IPS-18c (cell line): ENCODE measurements around the gene BAIAP2.

Source experiments
- H3K4me3 ChIP-seq: 2 replicates; pipeline ENCODE4 v1.7.0; 2013; ENCODE audit warnings: low read depth, mild to moderate bottlenecking, low read length, moderate library complexity; ENCODE audit not compliant: insufficient read depth
- H3K9me3 ChIP-seq: one replicate; pipeline ENCODE4 v1.6.1; 2013; ENCODE audit warnings: mild to moderate bottlenecking, low read length, moderate library complexity; ENCODE audit not compliant: control insufficient read depth, insufficient read depth

BAIAP2 gene

GRCh38 chr17:81129711-81130367, 94.9 kb downstream of the BAIAP2 start:
- Histone ChIP-seq H3K9me3 (no peaks in the 10 kb centered on the region), H3K4me3 (no peak overlapping the region)

GRCh38 chr17:81130385-81131361, 95.7 kb downstream of the BAIAP2 start:
- Histone ChIP-seq H3K4me3 (no peak overlapping the region), H3K9me3 (no peaks in the 10 kb centered on the region)

DNA sequence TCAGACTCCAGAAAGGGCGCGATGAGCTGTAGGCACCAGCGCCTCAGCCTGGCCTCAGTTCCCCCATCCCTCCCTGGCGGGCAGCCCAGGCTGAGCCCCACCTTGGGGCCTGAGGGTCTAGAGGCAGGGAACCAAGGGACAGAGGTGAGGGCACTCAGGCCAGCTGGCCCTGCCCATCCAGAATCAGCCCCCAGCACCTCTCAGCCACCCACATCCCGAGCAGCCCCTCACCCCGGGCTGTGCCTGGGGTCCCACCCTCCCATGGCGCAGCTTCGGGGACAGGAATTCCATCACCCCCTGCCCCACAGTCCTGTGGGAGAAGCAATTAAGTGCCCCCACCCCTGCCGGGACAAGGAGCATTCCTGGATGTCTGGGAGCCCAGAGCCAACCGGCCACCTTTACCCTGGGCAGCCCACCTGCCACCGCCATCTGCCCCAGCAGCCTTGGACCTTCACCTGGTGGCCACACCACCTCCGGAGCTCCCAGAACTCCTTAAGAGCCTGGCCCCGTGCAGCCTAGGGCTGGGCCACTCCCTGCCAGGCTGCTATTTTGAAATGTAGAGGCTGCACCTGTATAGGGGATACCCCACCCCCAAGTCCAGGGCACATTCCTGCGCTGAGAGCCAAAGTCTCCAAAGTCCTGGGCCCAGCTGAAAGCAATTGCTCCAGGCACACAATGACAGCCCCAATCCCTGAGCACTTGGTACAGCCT, 96.7 kb downstream of the BAIAP2 start:
- no peak overlapping the region for H3K4me3 ChIP-seq
- H3K9me3 ChIP-seq: no peaks in the 10 kb centered on the region

DNA sequence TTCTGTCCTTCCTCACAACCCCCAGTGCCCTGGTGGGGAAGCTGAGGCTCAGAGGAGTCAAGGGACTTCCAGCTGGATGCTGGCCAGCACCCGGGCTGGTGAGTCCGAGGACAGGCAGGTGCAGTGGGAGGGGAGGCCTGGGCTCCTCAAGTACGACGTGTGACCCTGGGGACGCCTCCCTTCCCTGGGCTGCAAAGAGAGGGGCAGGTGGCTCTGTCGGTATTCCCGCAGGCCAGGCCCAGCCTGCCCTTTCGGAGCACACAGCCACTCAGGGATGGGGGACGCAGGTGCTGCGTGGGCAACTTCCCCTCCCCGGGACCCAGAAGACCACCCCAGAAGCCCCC, 97.2 kb downstream of the BAIAP2 start:
- no peak overlapping the region for H3K4me3 ChIP-seq
- H3K9me3 ChIP-seq: no peaks in the 10 kb centered on the region

- Histone ChIP-seq H3K4me3 (no peak overlapping the region), H3K9me3 (no peaks in the 10 kb centered on the region)
Observed at GRCh38 chr17:81132770-81133723, 98.1 kb downstream of the BAIAP2 start.

GRCh38 chr17:81134064-81134781, 99.3 kb downstream of the BAIAP2 start:
- no peak overlapping the region for H3K4me3 ChIP-seq
- H3K9me3 ChIP-seq: no peaks in the 10 kb centered on the region

DNA sequence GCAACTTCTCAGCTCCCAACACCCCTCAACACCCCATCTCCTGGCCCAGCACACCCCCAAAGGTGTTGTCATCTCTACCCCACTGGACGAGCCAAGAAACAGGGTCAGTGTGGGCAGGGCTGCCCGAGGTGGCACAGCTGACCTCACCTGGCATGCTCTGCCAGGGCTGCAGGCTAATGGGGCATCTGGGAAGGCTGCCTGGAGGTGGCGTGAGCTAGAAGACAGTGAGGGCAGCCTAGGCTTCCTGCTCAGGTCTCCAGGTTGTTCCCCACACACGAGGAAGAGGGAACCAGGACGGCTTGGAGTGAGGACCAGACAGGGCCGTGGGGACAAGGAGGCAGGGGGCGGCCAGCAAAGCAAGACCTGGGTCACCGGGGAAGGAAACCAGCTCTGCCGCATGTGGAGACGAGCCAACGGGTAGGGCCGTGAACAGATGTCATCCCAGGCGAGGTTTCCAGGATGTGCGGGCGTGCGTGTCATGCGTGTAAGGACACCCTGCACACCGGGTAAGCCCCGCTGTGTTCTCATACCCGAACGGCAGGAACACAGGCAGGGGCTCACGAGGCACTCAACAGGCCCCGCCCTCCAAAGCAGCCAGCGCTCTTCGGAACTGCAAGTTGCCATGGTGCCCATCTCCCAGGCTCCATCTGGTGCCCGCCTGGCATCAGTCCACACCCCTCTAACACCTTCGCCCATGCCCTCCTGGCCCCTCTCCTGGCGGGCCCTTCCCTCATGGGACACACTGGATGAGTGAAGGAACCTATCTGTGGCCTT, 100.7 kb downstream of the BAIAP2 start:
- no peaks in the 10 kb centered on the region for H3K9me3 ChIP-seq
- H3K4me3 ChIP-seq: no peak overlapping the region

GRCh38 chr17:81136366-81136765, 101.4 kb downstream of the BAIAP2 start:
- Histone ChIP-seq H3K9me3 (no peaks in the 10 kb centered on the region), H3K4me3 (no peak overlapping the region)

- Histone ChIP-seq H3K4me3 (no peak overlapping the region), H3K9me3 (no peaks in the 10 kb centered on the region)
Observed at GRCh38 chr17:81137248-81137647, 102.3 kb downstream of the BAIAP2 start.

- Histone ChIP-seq H3K4me3 (no peak overlapping the region; the same call in 1 of the 2 replicates), H3K9me3 (no peaks in the 10 kb centered on the region)
Observed at GRCh38 chr17:81138083-81138482, 103.1 kb downstream of the BAIAP2 start.

- Histone ChIP-seq H3K4me3 (no peak overlapping the region), H3K9me3 (no peaks in the 10 kb centered on the region)
Observed at GRCh38 chr17:81138500-81138899, 103.5 kb downstream of the BAIAP2 start.

DNA sequence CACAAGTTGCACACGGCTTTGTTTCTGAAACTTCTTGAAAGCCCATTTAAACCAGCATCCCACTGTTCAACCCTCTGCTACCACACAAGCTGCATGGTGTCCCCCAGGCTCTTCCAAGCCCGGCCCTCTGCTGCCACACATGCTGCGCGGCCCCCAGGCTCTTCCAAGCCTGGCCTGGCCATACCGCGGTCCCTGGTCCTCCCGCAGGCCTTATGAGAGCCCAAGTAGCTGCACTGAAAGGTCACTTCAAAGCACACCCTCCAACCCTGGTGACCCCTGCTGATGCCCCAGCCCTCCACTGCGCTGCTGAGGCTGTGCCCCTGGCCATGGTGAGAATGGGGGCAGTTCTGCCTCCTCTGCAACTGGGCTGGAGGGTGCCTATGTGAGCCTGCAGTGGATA, 104.5 kb downstream of the BAIAP2 start:
- no peaks in the 10 kb centered on the region for H3K9me3 ChIP-seq
- H3K4me3 ChIP-seq: no peak overlapping the region

DNA sequence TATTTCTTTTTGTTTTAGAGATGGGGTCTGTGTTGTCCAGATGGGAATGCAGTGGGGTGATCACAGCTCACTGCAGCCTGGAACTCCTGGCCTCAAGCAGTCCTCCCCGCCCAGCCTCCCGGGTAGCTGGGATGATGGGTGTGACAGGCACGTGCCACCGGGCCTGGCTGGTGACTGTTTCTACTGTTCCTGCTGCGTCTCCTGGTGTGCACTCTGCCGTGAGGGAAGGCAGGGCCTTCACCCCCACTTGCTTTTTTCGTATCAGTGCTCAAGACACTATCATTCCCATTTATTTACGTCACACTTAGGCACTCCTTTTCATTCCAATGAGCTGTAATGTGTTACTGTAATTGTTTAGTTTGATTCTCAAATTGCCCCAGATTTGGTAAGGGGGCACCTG, 105.1 kb downstream of the BAIAP2 start:
- H3K9me3 ChIP-seq: no peaks in the 10 kb centered on the region
- no peak overlapping the region for H3K4me3 ChIP-seq

GRCh38 chr17:81140695-81141094, 105.7 kb downstream of the BAIAP2 start:
- no peak overlapping the region for H3K4me3 ChIP-seq
- H3K9me3 ChIP-seq: no peaks in the 10 kb centered on the region

GRCh38 chr17:81142301-81143199, 107.6 kb downstream of the BAIAP2 start:
- Histone ChIP-seq H3K9me3 (no peaks in the 10 kb centered on the region), H3K4me3 (no peak overlapping the region)
